Endothelial cell (in vitro differentiated cells): ENCODE data around the gene CRISPLD2. TPM values are rescaled to one million over a fixed set of nuclear protein-coding genes. Genes with fewer than 3 reads are reported as not detected.

Experiments used
- DNase-seq: peaks from one replicate; pipeline ENCODE4 v3.0.0; 2021; ENCODE audit warnings: low spot score
- H3K27ac Mint-ChIP-seq: one replicate; pipeline ENCODE4 v1.8.0; 2021; ENCODE audit warnings: mixed read lengths, inconsistent platforms; ENCODE audit not compliant: unreplicated experiment
- H3K27me3 Mint-ChIP-seq: one replicate; pipeline ENCODE4 v1.8.0; 2021; ENCODE audit warnings: mild to moderate bottlenecking, moderate library complexity, mixed read lengths, inconsistent platforms; ENCODE audit not compliant: unreplicated experiment
- H3K36me3 Mint-ChIP-seq: one replicate; pipeline ENCODE4 v1.8.0; 2021; ENCODE audit warnings: mild to moderate bottlenecking, low read depth, mixed read lengths, inconsistent platforms; ENCODE audit not compliant: unreplicated experiment
- H3K4me1 Mint-ChIP-seq: one replicate; pipeline ENCODE4 v1.8.0; 2021; ENCODE audit warnings: mild to moderate bottlenecking, mixed read lengths, inconsistent platforms; ENCODE audit not compliant: unreplicated experiment
- H3K4me3 Mint-ChIP-seq: one replicate; pipeline ENCODE4 v1.8.0; 2021; ENCODE audit warnings: mild to moderate bottlenecking, mixed read lengths, inconsistent platforms; ENCODE audit not compliant: unreplicated experiment
- H3K9me3 Mint-ChIP-seq: one replicate; pipeline ENCODE4 v1.8.0; 2021; ENCODE audit warnings: mixed read lengths, inconsistent platforms; ENCODE audit not compliant: unreplicated experiment
- total RNA-seq: library from RNA; stranded (reverse); fragmentation: NEBNext Ultra II Directional; extraction: Animal tissue kit (Norgen Biotek cat#: 25700); gene quantifications from one replicate; pipeline ENCODE4 v1.2.1, GENCODE V29; 2021; ENCODE audit not compliant: unreplicated experiment
- TF ChIP-seq, protein P1 (sequence below): fragments of 200-600 bp; sonication (generic); IDR thresholded peaks from one replicate; pipeline ENCODE4 v1.5.0; 2021; ENCODE audit warnings: antibody characterized with exemption; ENCODE audit not compliant: unreplicated experiment

The CRISPLD2 gene
- total RNA-seq, 1 donor from 2014 or later = 0.54 TPM

DNA sequence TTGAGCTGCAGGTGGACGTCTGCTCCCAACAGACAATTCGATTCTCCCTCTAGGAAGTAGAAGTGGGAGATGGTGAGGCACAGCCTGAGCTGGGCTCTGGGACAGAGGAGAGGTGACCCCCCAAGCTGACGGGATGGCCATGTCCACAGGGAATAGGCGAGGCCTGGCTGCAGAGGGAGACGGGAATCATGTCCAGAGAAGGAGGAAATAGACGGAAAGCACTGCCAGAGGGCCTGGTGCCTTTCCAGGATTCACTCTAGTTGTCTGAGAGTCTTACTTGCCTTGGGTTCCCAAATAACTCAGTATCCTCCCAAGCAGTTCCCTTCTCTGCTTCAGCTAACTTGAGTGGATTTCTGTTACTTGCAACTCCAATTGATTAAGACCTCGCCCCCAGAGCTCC, 4.3 kb upstream of the CRISPLD2 start:
- TF ChIP-seq, protein P1, sequence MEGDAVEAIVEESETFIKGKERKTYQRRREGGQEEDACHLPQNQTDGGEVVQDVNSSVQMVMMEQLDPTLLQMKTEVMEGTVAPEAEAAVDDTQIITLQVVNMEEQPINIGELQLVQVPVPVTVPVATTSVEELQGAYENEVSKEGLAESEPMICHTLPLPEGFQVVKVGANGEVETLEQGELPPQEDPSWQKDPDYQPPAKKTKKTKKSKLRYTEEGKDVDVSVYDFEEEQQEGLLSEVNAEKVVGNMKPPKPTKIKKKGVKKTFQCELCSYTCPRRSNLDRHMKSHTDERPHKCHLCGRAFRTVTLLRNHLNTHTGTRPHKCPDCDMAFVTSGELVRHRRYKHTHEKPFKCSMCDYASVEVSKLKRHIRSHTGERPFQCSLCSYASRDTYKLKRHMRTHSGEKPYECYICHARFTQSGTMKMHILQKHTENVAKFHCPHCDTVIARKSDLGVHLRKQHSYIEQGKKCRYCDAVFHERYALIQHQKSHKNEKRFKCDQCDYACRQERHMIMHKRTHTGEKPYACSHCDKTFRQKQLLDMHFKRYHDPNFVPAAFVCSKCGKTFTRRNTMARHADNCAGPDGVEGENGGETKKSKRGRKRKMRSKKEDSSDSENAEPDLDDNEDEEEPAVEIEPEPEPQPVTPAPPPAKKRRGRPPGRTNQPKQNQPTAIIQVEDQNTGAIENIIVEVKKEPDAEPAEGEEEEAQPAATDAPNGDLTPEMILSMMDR = no peak
- no peak overlapping the region for H3K27ac Mint-ChIP-seq
- H3K9me3 Mint-ChIP-seq = no peaks in the 10 kb centered on the region
- no peak for DNase-seq
- H3K27me3 Mint-ChIP-seq = peaks cover 13% of the 10 kb centered on the region
- H3K4me1 Mint-ChIP-seq = peaks cover 2% of the 10 kb centered on the region
- no peak overlapping the region for H3K4me3 Mint-ChIP-seq
- no peaks in the 10 kb centered on the region for H3K36me3 Mint-ChIP-seq

DNA sequence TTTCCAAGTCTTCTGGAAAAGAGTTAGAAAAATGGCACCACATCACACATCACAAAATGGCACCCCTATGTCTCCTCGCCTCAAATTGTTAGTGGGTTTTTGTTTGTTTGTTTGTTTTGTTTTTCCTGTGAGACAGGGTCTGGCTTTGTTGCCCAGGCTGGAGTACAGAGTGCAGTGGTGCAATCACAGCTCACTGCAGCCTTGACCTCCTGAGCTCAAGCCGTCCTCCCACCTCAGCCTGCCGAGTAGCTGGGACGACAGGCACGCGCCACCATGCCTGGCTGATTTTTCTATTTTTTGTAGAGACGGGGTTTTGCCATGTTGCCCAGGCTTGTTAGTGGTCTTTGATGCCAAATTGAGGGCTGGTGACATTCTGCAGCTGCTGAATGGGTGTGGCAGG, 3.8 kb upstream of the CRISPLD2 start:
- no peak overlapping the region for H3K4me3 Mint-ChIP-seq
- no peaks in the 10 kb centered on the region for H3K9me3 Mint-ChIP-seq
- no peak overlapping the region for H3K27ac Mint-ChIP-seq
- DNase-seq = no peak
- no peaks in the 10 kb centered on the region for H3K36me3 Mint-ChIP-seq
- peaks cover 2% of the 10 kb centered on the region for H3K4me1 Mint-ChIP-seq
- TF ChIP-seq, protein P1 = no peak
- H3K27me3 Mint-ChIP-seq = peaks cover 13% of the 10 kb centered on the region

DNA sequence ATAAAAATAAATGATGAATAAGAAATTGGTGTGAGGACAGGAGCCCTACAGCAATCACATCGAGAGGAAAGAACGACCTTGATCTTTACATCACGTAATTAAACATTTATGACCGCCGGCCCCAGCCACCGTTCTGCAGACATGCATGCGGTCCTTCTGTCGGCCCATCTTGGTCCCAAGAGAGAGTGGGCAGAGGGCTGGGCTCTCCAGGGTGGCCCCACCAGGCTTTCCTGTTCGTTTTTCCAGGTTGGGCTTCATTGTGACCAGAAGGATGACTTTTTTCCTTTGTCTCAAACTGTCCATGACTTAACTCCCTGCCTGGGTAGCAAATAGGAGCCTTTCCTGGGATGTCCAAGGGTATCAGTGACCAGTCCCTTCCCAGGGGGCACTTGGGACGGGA, 3.3 kb upstream of the CRISPLD2 start:
- Mint-ChIP-seq H3K27me3 (peaks cover 13% of the 10 kb centered on the region), H3K27ac (no peak overlapping the region), H3K36me3 (no peaks in the 10 kb centered on the region), H3K9me3 (no peaks in the 10 kb centered on the region), H3K4me1 (peaks cover 2% of the 10 kb centered on the region), H3K4me3 (no peak overlapping the region)
- DNase-seq = no peak
- TF ChIP-seq, protein P1 = no peak

DNA sequence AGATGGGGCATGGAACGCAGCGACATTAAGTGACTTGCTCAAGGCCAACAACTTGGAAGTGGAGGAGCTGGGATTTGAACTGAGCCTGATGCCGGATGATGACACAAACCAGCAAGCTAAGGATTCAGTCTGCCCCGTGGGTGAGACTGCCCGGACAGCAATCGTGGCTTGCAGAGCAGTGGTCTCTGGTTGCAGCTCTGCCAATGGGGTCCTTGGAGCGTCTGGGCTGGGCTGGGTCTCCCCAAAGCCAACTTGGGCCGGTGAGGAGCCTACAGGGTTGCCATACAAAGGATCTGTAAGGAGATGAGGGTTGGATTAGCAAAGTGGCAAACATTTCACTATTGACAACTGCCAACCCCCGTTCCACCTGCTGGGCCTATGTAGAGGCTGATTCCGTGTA, 2.6 kb upstream of the CRISPLD2 start:
- H3K4me1 Mint-ChIP-seq = peaks cover 2% of the 10 kb centered on the region
- DNase-seq = no peak

DNA sequence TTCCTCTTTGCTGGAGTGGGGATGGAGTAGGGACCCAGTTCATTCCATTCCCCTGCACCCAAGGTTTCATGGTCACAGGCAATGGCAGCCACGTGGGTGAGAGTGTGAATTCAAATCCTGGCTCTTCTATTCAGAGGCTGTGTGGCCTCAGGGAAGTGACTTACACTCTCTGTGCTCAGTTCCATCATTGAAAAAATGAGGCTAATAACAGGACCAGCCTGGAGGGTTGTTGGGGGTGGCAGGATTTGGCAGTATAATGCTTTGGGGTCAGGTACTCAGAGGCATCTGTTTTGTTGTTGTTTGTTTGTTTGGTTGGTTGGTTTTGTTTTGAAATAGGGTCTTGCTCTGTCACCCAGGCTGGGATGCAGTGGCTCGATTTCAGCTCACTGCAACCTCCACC, 2.2 kb upstream of the CRISPLD2 start:
- Mint-ChIP-seq H3K4me1 (peaks cover 2% of the 10 kb centered on the region), H3K27me3 (peaks cover 11% of the 10 kb centered on the region), H3K4me3 (no peak overlapping the region), H3K27ac (no peak overlapping the region), H3K36me3 (no peaks in the 10 kb centered on the region), H3K9me3 (no peaks in the 10 kb centered on the region)
- TF ChIP-seq, protein P1 = no peak
- DNase-seq = no peak

More for the DNA sequence above, 2.6 kb upstream of the CRISPLD2 start:
- Mint-ChIP-seq H3K9me3 (no peaks in the 10 kb centered on the region), H3K27ac (no peak overlapping the region), H3K36me3 (no peaks in the 10 kb centered on the region), H3K27me3 (peaks cover 13% of the 10 kb centered on the region), H3K4me3 (no peak overlapping the region)
- TF ChIP-seq, protein P1 = no peak
